Measurements from ENCODE around the gene EPHA6.

The EPHA6 gene

GRCh38 chr3:97106652-97106989 lies 292.2 kb downstream of the EPHA6 start:
- H2BK120ac ChIP-seq (ENCODE audit: low read depth, low read length) = no peak overlapping the region
- no peak overlapping the region for H2BK5ac ChIP-seq (ENCODE audit: low read length)
- H3K4ac ChIP-seq (ENCODE audit: low read depth, low read length) = no peak overlapping the region
- DNase-seq = peak; percentile 23
- H3K4me3 ChIP-seq (ENCODE audit: low read length) = no peak overlapping the region
- no peaks in the 10 kb centered on the region for H3K27me3 ChIP-seq (ENCODE audit: insufficient read depth, low read length, poor library complexity)
- no peaks in the 10 kb centered on the region for H3K79me1 ChIP-seq (ENCODE audit: low read length)
- H3K4me2 ChIP-seq (ENCODE audit: low read length) = no peak overlapping the region
- no peaks in the 10 kb centered on the region for H3K36me3 ChIP-seq (ENCODE audit: control insufficient read depth, insufficient read depth, low read length)
- H4K8ac ChIP-seq (ENCODE audit: low read depth, low read length) = no peak overlapping the region
- no peaks in the 10 kb centered on the region for H3K79me2 ChIP-seq (ENCODE audit: control insufficient read depth, insufficient read depth, low read length)
- no peaks in the 10 kb centered on the region for H3K4me1 ChIP-seq (ENCODE audit: control insufficient read depth, low read depth, low read length)
- no peak overlapping the region for H3K27ac ChIP-seq (ENCODE audit: low read depth, low read length)
- H3K56ac ChIP-seq (ENCODE audit: low read length) = no peak overlapping the region
- no CpG with 5 or more reads among the region's 4 CpGs for WGBS (ENCODE audit: extremely low coverage, insufficient coverage, low lambda C conversion rate)
- H2AK5ac ChIP-seq (ENCODE audit: low read length) = no peak overlapping the region
- no peak overlapping the region for H3K23ac ChIP-seq (ENCODE audit: low read length)
- no peak overlapping the region for H3K9ac ChIP-seq (ENCODE audit: low read length)
- H2BK15ac ChIP-seq (replicated peaks; ENCODE audit: low read depth) = no peak overlapping the region
- no peak overlapping the region for H3K18ac ChIP-seq (ENCODE audit: low read length)
- no peak overlapping the region for H4K5ac ChIP-seq (ENCODE audit: low read length)

DNA sequence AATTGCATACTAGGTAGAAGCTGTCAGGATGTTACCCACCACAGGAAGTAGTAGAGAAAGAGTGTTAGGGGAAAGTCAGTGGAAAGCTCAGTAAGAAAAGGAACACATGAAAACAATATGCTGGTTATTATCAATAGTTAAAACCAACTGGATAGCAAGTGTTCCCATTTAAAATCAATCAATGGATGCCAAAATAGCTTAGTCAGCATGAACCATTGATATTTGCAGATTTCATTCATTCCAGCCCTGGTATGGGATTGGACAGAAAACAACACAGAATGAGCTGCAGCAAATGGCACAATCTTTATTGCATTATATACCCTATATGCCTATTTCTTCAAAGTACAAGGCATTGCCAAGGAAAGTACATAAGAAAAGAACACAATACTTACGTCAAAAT lies 293.7 kb downstream of the EPHA6 start:
- no peak overlapping the region for H2AK5ac ChIP-seq (ENCODE audit: low read length)
- H3K23ac ChIP-seq (ENCODE audit: low read length) = no peak overlapping the region
- no peak overlapping the region for H4K5ac ChIP-seq (ENCODE audit: low read length)
- H4K8ac ChIP-seq (ENCODE audit: low read depth, low read length) = no peak overlapping the region
- no peak overlapping the region for H3K4me2 ChIP-seq (ENCODE audit: low read length)
- no peaks in the 10 kb centered on the region for H3K4me1 ChIP-seq (ENCODE audit: control insufficient read depth, low read depth, low read length)
- H3K79me1 ChIP-seq (ENCODE audit: low read length) = no peaks in the 10 kb centered on the region
- no peak overlapping the region for H3K4ac ChIP-seq (ENCODE audit: low read depth, low read length)
- H3K27me3 ChIP-seq (ENCODE audit: insufficient read depth, low read length, poor library complexity) = no peaks in the 10 kb centered on the region
- H3K27ac ChIP-seq (ENCODE audit: low read depth, low read length) = no peak overlapping the region
- no peak overlapping the region for H3K18ac ChIP-seq (ENCODE audit: low read length)
- H3K4me3 ChIP-seq (ENCODE audit: low read length) = no peak overlapping the region
- H2BK5ac ChIP-seq (ENCODE audit: low read length) = no peak overlapping the region
- WGBS (ENCODE audit: extremely low coverage, insufficient coverage, low lambda C conversion rate) = no CpG with 5 or more reads among the region's 1 CpG
- H3K36me3 ChIP-seq (ENCODE audit: control insufficient read depth, insufficient read depth, low read length) = no peaks in the 10 kb centered on the region
- H3K79me2 ChIP-seq (ENCODE audit: control insufficient read depth, insufficient read depth, low read length) = no peaks in the 10 kb centered on the region
- H2BK15ac ChIP-seq (replicated peaks; ENCODE audit: low read depth) = no peak overlapping the region
- DNase-seq = no peak
- H2BK120ac ChIP-seq (ENCODE audit: low read depth, low read length) = no peak overlapping the region
- H3K56ac ChIP-seq (ENCODE audit: low read length) = no peak overlapping the region
- H3K9ac ChIP-seq (ENCODE audit: low read length) = no peak overlapping the region

- H2BK5ac ChIP-seq (ENCODE audit: low read length) = no peak overlapping the region
- no peaks in the 10 kb centered on the region for H3K79me2 ChIP-seq (ENCODE audit: control insufficient read depth, insufficient read depth, low read length)
- no peak overlapping the region for H3K56ac ChIP-seq (ENCODE audit: low read length)
- H3K36me3 ChIP-seq (ENCODE audit: control insufficient read depth, insufficient read depth, low read length) = no peaks in the 10 kb centered on the region
- no peak overlapping the region for H4K8ac ChIP-seq (ENCODE audit: low read depth, low read length)
- H3K4me3 ChIP-seq (ENCODE audit: low read length) = no peak overlapping the region
- no peaks in the 10 kb centered on the region for H3K4me1 ChIP-seq (ENCODE audit: control insufficient read depth, low read depth, low read length)
- no peak overlapping the region for H3K4ac ChIP-seq (ENCODE audit: low read depth, low read length)
- H3K9ac ChIP-seq (ENCODE audit: low read length) = no peak overlapping the region
- H2BK15ac ChIP-seq (replicated peaks; ENCODE audit: low read depth) = no peak overlapping the region
- WGBS (ENCODE audit: extremely low coverage, insufficient coverage, low lambda C conversion rate) = no CpG with 5 or more reads among the region's 1 CpG
- no peak overlapping the region for H2AK5ac ChIP-seq (ENCODE audit: low read length)
- H3K27ac ChIP-seq (ENCODE audit: low read depth, low read length) = no peak overlapping the region
- no peak overlapping the region for H3K4me2 ChIP-seq (ENCODE audit: low read length)
- no peaks in the 10 kb centered on the region for H3K27me3 ChIP-seq (ENCODE audit: insufficient read depth, low read length, poor library complexity)
- no peak overlapping the region for H4K5ac ChIP-seq (ENCODE audit: low read length)
- H3K18ac ChIP-seq (ENCODE audit: low read length) = no peak overlapping the region
- no peak overlapping the region for H2BK120ac ChIP-seq (ENCODE audit: low read depth, low read length)
- H3K79me1 ChIP-seq (ENCODE audit: low read length) = no peaks in the 10 kb centered on the region
- no peak overlapping the region for H3K23ac ChIP-seq (ENCODE audit: low read length)
- DNase-seq = no peak
These were observed 296.9 kb downstream of the EPHA6 start for GRCh38 chr3:97111244-97111643.

DNA sequence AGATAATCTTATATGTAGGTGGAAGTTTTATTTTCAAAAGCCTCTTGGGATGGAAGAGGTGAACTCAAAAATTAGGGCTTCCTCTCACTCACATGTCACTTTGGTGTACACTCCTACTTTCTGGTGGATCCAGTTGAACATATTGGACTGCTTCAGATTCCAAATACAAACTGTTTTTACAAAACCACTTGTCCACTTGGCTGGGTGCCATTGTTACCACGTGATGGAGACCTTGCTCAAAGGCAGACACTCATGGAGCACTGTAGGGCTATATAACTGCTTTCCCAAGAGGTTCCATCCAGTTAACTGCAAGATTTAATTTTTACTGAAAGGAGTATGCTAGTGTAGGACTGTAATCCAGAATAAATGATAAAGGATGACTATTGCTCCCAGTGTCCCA lies 307.0 kb downstream of the EPHA6 start:
- no peaks in the 10 kb centered on the region for H3K79me1 ChIP-seq (ENCODE audit: low read length)
- H3K4me2 ChIP-seq (ENCODE audit: low read length) = no peak overlapping the region
- H3K4me1 ChIP-seq (ENCODE audit: control insufficient read depth, low read depth, low read length) = no peaks in the 10 kb centered on the region
- no peak overlapping the region for H3K23ac ChIP-seq (ENCODE audit: low read length)
- no peak overlapping the region for H3K9ac ChIP-seq (ENCODE audit: low read length)
- no CpG with 5 or more reads among the region's 1 CpG for WGBS (ENCODE audit: extremely low coverage, insufficient coverage, low lambda C conversion rate)
- H3K36me3 ChIP-seq (ENCODE audit: control insufficient read depth, insufficient read depth, low read length) = no peaks in the 10 kb centered on the region
- no peaks in the 10 kb centered on the region for H3K79me2 ChIP-seq (ENCODE audit: control insufficient read depth, insufficient read depth, low read length)
- no peak overlapping the region for H4K5ac ChIP-seq (ENCODE audit: low read length)
- H3K4me3 ChIP-seq (ENCODE audit: low read length) = no peak overlapping the region
- H2BK5ac ChIP-seq (ENCODE audit: low read length) = no peak overlapping the region
- no peak overlapping the region for H2BK15ac ChIP-seq (replicated peaks; ENCODE audit: low read depth)
- H3K27ac ChIP-seq (ENCODE audit: low read depth, low read length) = no peak overlapping the region
- no peak for DNase-seq
- no peak overlapping the region for H3K56ac ChIP-seq (ENCODE audit: low read length)
- no peak overlapping the region for H3K4ac ChIP-seq (ENCODE audit: low read depth, low read length)
- H2BK120ac ChIP-seq (ENCODE audit: low read depth, low read length) = no peak overlapping the region
- H3K18ac ChIP-seq (ENCODE audit: low read length) = no peak overlapping the region
- H3K27me3 ChIP-seq (ENCODE audit: insufficient read depth, low read length, poor library complexity) = no peaks in the 10 kb centered on the region
- H4K8ac ChIP-seq (ENCODE audit: low read depth, low read length) = no peak overlapping the region
- no peak overlapping the region for H2AK5ac ChIP-seq (ENCODE audit: low read length)

GRCh38 chr3:97125902-97126499 lies 311.6 kb downstream of the EPHA6 start:
- Histone ChIP-seq H3K4me2 (ENCODE audit: low read length) (no peak overlapping the region), H3K36me3 (ENCODE audit: control insufficient read depth, insufficient read depth, low read length) (no peaks in the 10 kb centered on the region), H3K9ac (ENCODE audit: low read length) (no peak overlapping the region), H2BK5ac (ENCODE audit: low read length) (no peak overlapping the region), H3K56ac (ENCODE audit: low read length) (no peak overlapping the region), H4K8ac (ENCODE audit: low read depth, low read length) (no peak overlapping the region), H2BK15ac (replicated peaks; ENCODE audit: low read depth) (no peak overlapping the region), H3K79me1 (ENCODE audit: low read length) (no peaks in the 10 kb centered on the region), H3K4ac (ENCODE audit: low read depth, low read length) (no peak overlapping the region), H3K27ac (ENCODE audit: low read depth, low read length) (no peak overlapping the region), H3K4me3 (ENCODE audit: low read length) (no peak overlapping the region), H3K4me1 (ENCODE audit: control insufficient read depth, low read depth, low read length) (no peaks in the 10 kb centered on the region), H3K23ac (ENCODE audit: low read length) (no peak overlapping the region), H3K27me3 (ENCODE audit: insufficient read depth, low read length, poor library complexity) (no peaks in the 10 kb centered on the region), H3K79me2 (ENCODE audit: control insufficient read depth, insufficient read depth, low read length) (no peaks in the 10 kb centered on the region), H2AK5ac (ENCODE audit: low read length) (no peak overlapping the region), H3K18ac (ENCODE audit: low read length) (no peak overlapping the region), H2BK120ac (ENCODE audit: low read depth, low read length) (no peak overlapping the region), H4K5ac (ENCODE audit: low read length) (no peak overlapping the region)
- no CpG with 5 or more reads among the region's 4 CpGs for WGBS (ENCODE audit: extremely low coverage, insufficient coverage, low lambda C conversion rate)
- peak; percentile 53 for DNase-seq

DNA sequence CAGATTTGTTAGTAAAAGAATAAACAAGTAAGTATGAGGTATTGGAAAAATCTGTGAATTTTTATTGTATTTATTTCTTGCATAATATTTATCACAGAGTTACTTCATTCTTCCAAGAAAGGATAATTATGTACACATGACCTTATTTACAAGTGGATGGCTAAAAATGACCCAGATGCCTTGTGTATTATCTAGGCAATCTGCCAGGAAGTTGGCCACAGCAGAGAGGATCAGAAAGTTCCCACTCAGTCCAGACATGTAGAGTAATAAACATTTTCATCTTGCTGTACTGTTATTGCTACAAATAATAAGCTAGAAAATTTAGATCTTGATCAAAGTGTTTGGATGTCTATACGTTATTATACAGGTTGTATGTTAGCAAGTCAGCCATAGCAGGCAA lies 317.1 kb downstream of the EPHA6 start:
- Histone ChIP-seq H2AK5ac (ENCODE audit: low read length) (no peak overlapping the region), H3K23ac (ENCODE audit: low read length) (no peak overlapping the region), H3K18ac (ENCODE audit: low read length) (no peak overlapping the region), H2BK5ac (ENCODE audit: low read length) (no peak overlapping the region), H3K9ac (ENCODE audit: low read length) (no peak overlapping the region), H3K4me3 (ENCODE audit: low read length) (no peak overlapping the region), H3K27ac (ENCODE audit: low read depth, low read length) (no peak overlapping the region), H4K8ac (ENCODE audit: low read depth, low read length) (no peak overlapping the region), H3K4me1 (ENCODE audit: control insufficient read depth, low read depth, low read length) (no peaks in the 10 kb centered on the region), H2BK120ac (ENCODE audit: low read depth, low read length) (no peak overlapping the region), H3K36me3 (ENCODE audit: control insufficient read depth, insufficient read depth, low read length) (no peaks in the 10 kb centered on the region), H3K4me2 (ENCODE audit: low read length) (no peak overlapping the region), H3K79me2 (ENCODE audit: control insufficient read depth, insufficient read depth, low read length) (no peaks in the 10 kb centered on the region), H4K5ac (ENCODE audit: low read length) (no peak overlapping the region), H2BK15ac (replicated peaks; ENCODE audit: low read depth) (no peak overlapping the region), H3K56ac (ENCODE audit: low read length) (no peak overlapping the region), H3K4ac (ENCODE audit: low read depth, low read length) (no peak overlapping the region), H3K27me3 (ENCODE audit: insufficient read depth, low read length, poor library complexity) (no peaks in the 10 kb centered on the region), H3K79me1 (ENCODE audit: low read length) (no peaks in the 10 kb centered on the region)
- no peak for DNase-seq
- WGBS (ENCODE audit: extremely low coverage, insufficient coverage, low lambda C conversion rate) = no CpG with 5 or more reads among the region's 1 CpG
